Measurements from ENCODE around the gene RAB15.

DNA sequence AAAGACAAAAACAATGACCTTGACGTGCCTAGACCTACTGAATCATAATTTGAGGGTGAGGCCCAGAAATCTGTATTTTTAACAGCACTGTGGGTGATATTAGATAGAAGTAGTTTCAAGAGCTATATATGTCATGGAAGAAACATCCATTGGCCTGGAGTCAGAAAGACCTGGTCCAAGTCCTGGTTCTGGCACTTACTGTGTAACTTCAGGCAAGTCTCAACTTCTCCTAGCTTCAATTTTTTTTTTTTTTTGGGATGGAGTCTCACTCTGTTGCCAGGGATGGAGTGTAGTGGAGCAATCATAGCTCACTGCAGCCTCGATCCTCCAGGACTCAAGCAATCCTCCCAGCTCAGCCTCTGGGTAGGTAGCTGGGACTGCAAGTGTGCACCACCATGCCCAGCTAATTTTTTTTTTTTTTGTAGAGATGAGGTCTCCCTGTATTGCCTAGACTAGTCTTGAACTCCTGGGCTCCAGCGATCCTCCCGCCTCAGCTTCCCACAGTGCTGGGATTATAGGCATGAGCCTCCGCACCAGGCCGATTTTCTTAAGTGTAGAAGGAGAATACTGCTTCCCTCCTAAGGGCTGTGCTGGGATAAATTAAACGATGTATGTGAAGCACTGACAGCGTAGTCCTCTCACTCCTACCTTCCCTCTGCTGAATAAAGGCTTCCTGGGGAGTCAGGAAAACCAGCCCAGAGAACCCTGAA, 15.3 kb downstream of the RAB15 start:
- TF ChIP-seq, protein P1, sequence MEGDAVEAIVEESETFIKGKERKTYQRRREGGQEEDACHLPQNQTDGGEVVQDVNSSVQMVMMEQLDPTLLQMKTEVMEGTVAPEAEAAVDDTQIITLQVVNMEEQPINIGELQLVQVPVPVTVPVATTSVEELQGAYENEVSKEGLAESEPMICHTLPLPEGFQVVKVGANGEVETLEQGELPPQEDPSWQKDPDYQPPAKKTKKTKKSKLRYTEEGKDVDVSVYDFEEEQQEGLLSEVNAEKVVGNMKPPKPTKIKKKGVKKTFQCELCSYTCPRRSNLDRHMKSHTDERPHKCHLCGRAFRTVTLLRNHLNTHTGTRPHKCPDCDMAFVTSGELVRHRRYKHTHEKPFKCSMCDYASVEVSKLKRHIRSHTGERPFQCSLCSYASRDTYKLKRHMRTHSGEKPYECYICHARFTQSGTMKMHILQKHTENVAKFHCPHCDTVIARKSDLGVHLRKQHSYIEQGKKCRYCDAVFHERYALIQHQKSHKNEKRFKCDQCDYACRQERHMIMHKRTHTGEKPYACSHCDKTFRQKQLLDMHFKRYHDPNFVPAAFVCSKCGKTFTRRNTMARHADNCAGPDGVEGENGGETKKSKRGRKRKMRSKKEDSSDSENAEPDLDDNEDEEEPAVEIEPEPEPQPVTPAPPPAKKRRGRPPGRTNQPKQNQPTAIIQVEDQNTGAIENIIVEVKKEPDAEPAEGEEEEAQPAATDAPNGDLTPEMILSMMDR (conservative IDR thresholded peaks at IDR 0.05 in 1 of 2, IDR thresholded peaks at IDR 0.05 in 1 of 2; ENCODE audit: low read depth in 1 of 2, low read length in 2 of 2) = no peak
- TF ChIP-seq EZH2 (IDR thresholded peaks at IDR 0.05; ENCODE audit: low read length, missing control alignments) = no peak
